BJ (cell line): ENCODE data around the gene EMP1. TPM values are rescaled to one million over a fixed set of nuclear protein-coding genes. Genes with fewer than 3 reads are reported as not detected.

ENCODE experiments used
- CTCF ChIA-PET: fragments of 350-600 bp; formaldehyde crosslinking; extraction: SDS; loops from one replicate; lab custom pipeline; 2021; ENCODE audit warnings: antibody characterized with exemption, inconsistent platforms; lab: Yijun Ruan, JAX
- POLR2A ChIA-PET: fragments of 300-600 bp; sonication (Branson Sonifier 250); formaldehyde crosslinking; extraction: SDS; loops from one replicate; lab custom pipeline; 2021; ENCODE audit warnings: antibody characterized with exemption; lab: Charles Lee
- DNase-seq: peaks from one replicate; pipeline ENCODE4 v3.0.0-alpha.2; 2011; ENCODE audit warnings: low read depth
- H3K27me3 ChIP-seq: 2 replicates; pipeline ENCODE4 v1.6.0; 2011; ENCODE audit warnings: low read length; ENCODE audit not compliant: control insufficient read depth, insufficient read depth
- H3K36me3 ChIP-seq: 2 replicates; pipeline ENCODE4 v1.5.1; 2011; ENCODE audit warnings: low read length; ENCODE audit not compliant: control insufficient read depth, insufficient read depth
- H3K4me3 ChIP-seq: 2 replicates; pipeline ENCODE4 v1.5.1; 2011; ENCODE audit warnings: low read depth, mild to moderate bottlenecking, control low read depth, low read length
- CTCF ChIP-seq: IDR thresholded peaks from 2 replicates; pipeline ENCODE4 v1.5.1; 2011; ENCODE audit warnings: low read depth, mild to moderate bottlenecking, control low read depth, inconsistent platforms, low read length, moderate library complexity; ENCODE audit not compliant: insufficient read depth
- polyA plus RNA-seq: library from polyadenylated mRNA; depleted of rRNA; stranded (reverse); fragments of >200 nt; gene quantifications from 2 replicates; pipeline ENCODE4 v1.2.3, GENCODE V29; 2011

EMP1 gene
- polyA plus RNA-seq, 1 experiment: 258 TPM

- Histone ChIP-seq H3K27me3 (no peaks in the 10 kb centered on the region), H3K4me3 (no peak overlapping the region), H3K36me3 (peaks cover 21% of the 10 kb centered on the region)
- TF ChIP-seq CTCF: no peak
- ChIA-PET CTCF (interaction anchor here (0.6 to 8.9 kb wide), 3 partner anchors 9 to 141 kb away, joined by 3 to 99 read pairs (median 5); no protein-coding TSS in a partner anchor), POLR2A (no interaction called here)
- DNase-seq: no peak
These were observed 22.1 kb downstream of the EMP1 start for GRCh38 chr12:13218641-13219040.

- Histone ChIP-seq H3K4me3 (no peak overlapping the region), H3K27me3 (no peaks in the 10 kb centered on the region), H3K36me3 (peaks cover 15% of the 10 kb centered on the region)
- ChIA-PET POLR2A (no interaction called here), CTCF (interaction anchor here (1.1 to 8.9 kb wide), 2 partner anchors 10 to 15 kb away, joined by 3 to 99 read pairs; no protein-coding TSS in a partner anchor)
- no peak for TF ChIP-seq CTCF
- DNase-seq: no peak
These were observed 22.8 kb downstream of the EMP1 start for GRCh38 chr12:13219320-13219719.

GRCh38 chr12:13220838-13221237 is 24.3 kb downstream of the EMP1 start:
- Histone ChIP-seq H3K4me3 (no peak overlapping the region), H3K36me3 (peaks cover 3% of the 10 kb centered on the region), H3K27me3 (no peaks in the 10 kb centered on the region)
- TF ChIP-seq CTCF: no peak
- DNase-seq: no peak
- CTCF ChIA-PET: interaction anchor here (1.1 to 8.9 kb wide), 4 partner anchors 11 to 122 kb away, joined by 3 to 99 read pairs (median 4); no protein-coding TSS in a partner anchor
- POLR2A ChIA-PET: interaction anchor here (0.5 kb wide), 1 partner anchor 25 kb away, joined by 3 read pairs; the partner anchor contains the start of gene EMP1

GRCh38 chr12:13222076-13222475 is 25.6 kb downstream of the EMP1 start:
- ChIA-PET POLR2A (no interaction called here), CTCF (interaction anchor here (0.8 to 8.9 kb wide), 5 partner anchors 12 to 236 kb away, joined by 3 to 99 read pairs (median 4); no protein-coding TSS in a partner anchor)
- peaks cover under 1% of the 10 kb centered on the region; the same call in 1 of the 2 replicates for H3K36me3 ChIP-seq
- TF ChIP-seq CTCF: no peak
- H3K4me3 ChIP-seq: no peak overlapping the region
- H3K27me3 ChIP-seq: no peaks in the 10 kb centered on the region
- no peak for DNase-seq

GRCh38 chr12:13223179-13223804 is 26.8 kb downstream of the EMP1 start:
- no peak overlapping the region for H3K4me3 ChIP-seq
- no peaks in the 10 kb centered on the region for H3K36me3 ChIP-seq
- no peak for TF ChIP-seq CTCF
- ChIA-PET POLR2A (interaction anchor here (0.6 to 1.1 kb wide), 3 partner anchors 19 to 1034 kb away, joined by 3 to 10 read pairs (median 4); partner anchors contain the start of gene EMP1), CTCF (interaction anchor here (1.4 to 8.9 kb wide), 5 partner anchors 9 to 200 kb away, joined by 3 to 99 read pairs (median 4); no protein-coding TSS in a partner anchor)
- H3K27me3 ChIP-seq: no peaks in the 10 kb centered on the region
- peak; percentile 86 for DNase-seq
